ENCODE data around the gene OSTN.

OSTN gene

DNA sequence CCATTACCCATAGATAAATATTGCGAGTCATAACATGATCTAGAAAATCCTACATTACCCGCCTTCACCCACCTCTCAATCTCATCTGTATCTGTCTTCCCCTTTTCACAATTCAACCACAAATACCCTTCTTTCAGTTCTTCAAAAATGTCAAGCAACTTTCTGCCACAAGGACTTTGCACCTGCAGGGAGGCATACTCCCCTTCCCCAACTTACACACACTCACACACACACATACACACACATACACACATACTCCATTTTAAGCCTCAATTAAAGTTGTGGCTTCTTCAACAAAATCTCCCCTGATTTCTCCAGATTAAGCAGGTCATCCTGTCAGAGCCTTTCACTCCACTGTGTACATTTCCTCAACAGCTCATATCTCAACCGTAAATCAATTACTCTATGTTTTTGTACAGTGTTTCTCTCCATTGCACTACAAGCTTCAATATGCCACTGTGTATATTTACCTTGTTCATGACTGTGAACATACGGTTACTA, 97.0 kb downstream of the OSTN start:
- TF ChIP-seq, protein P1, sequence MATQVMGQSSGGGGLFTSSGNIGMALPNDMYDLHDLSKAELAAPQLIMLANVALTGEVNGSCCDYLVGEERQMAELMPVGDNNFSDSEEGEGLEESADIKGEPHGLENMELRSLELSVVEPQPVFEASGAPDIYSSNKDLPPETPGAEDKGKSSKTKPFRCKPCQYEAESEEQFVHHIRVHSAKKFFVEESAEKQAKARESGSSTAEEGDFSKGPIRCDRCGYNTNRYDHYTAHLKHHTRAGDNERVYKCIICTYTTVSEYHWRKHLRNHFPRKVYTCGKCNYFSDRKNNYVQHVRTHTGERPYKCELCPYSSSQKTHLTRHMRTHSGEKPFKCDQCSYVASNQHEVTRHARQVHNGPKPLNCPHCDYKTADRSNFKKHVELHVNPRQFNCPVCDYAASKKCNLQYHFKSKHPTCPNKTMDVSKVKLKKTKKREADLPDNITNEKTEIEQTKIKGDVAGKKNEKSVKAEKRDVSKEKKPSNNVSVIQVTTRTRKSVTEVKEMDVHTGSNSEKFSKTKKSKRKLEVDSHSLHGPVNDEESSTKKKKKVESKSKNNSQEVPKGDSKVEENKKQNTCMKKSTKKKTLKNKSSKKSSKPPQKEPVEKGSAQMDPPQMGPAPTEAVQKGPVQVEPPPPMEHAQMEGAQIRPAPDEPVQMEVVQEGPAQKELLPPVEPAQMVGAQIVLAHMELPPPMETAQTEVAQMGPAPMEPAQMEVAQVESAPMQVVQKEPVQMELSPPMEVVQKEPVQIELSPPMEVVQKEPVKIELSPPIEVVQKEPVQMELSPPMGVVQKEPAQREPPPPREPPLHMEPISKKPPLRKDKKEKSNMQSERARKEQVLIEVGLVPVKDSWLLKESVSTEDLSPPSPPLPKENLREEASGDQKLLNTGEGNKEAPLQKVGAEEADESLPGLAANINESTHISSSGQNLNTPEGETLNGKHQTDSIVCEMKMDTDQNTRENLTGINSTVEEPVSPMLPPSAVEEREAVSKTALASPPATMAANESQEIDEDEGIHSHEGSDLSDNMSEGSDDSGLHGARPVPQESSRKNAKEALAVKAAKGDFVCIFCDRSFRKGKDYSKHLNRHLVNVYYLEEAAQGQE (IDR thresholded peaks at IDR 0.05; ENCODE audit: low read depth) = no peak
- TF ChIP-seq EGR1 (IDR thresholded peaks at IDR 0.05) (no peak), CEBPB (IDR thresholded peaks at IDR 0.05) (no peak), FOXM1 (IDR thresholded peaks at IDR 0.05; ENCODE audit: borderline replicate concordance, low read depth) (no peak), CREB1 (IDR thresholded peaks at IDR 0.05; ENCODE audit: low read depth) (no peak), TAF1 (IDR thresholded peaks at IDR 0.05; ENCODE audit: low read depth) (no peak), RAD21 (IDR thresholded peaks at IDR 0.05; ENCODE audit: low read depth) (no peak), ZBTB7A (IDR thresholded peaks at IDR 0.05; ENCODE audit: low read depth) (no peak), EP300 (IDR thresholded peaks at IDR 0.05; ENCODE audit: borderline replicate concordance) (no peak), TCF12 (IDR thresholded peaks at IDR 0.05; ENCODE audit: low read depth) (no peak), TEAD4 (IDR thresholded peaks at IDR 0.05) (no peak), YY1 (IDR thresholded peaks at IDR 0.05; ENCODE audit: low read depth) (no peak), NFIC (IDR thresholded peaks at IDR 0.05) (no peak)
- TF ChIP-seq, protein P2, sequence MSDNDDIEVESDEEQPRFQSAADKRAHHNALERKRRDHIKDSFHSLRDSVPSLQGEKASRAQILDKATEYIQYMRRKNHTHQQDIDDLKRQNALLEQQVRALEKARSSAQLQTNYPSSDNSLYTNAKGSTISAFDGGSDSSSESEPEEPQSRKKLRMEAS (IDR thresholded peaks at IDR 0.05) = no peak
- TF ChIP-seq, protein P3, sequence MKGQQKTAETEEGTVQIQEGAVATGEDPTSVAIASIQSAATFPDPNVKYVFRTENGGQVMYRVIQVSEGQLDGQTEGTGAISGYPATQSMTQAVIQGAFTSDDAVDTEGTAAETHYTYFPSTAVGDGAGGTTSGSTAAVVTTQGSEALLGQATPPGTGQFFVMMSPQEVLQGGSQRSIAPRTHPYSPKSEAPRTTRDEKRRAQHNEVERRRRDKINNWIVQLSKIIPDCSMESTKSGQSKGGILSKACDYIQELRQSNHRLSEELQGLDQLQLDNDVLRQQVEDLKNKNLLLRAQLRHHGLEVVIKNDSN (IDR thresholded peaks at IDR 0.05) = no peak

DNA sequence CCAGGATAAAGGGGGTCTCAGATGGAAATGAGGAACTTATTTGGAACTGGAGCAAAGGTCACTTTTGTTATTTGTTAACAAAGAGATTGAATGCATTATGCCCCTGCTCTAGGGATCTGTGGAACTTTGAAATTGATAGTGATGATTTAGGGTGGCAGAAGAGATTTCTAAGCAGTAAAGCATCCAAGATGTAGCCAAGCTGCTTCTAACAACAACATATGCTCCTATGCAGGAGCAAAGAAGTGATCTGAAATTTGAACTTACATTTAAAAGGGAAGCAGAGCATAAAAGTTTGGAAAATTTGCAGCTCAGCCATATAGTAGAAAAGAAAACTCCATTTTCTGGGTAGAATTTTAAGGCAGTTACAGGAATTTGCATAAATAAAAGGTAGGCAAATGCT, 99.8 kb downstream of the OSTN start:
- TF ChIP-seq RAD21 (IDR thresholded peaks at IDR 0.05; ENCODE audit: low read depth) (no peak), NFIC (IDR thresholded peaks at IDR 0.05) (no peak), ZBTB7A (IDR thresholded peaks at IDR 0.05; ENCODE audit: low read depth) (no peak), CEBPB (IDR thresholded peaks at IDR 0.05) (no peak), EGR1 (IDR thresholded peaks at IDR 0.05) (no peak), TCF12 (IDR thresholded peaks at IDR 0.05; ENCODE audit: low read depth) (no peak), YY1 (IDR thresholded peaks at IDR 0.05; ENCODE audit: low read depth) (no peak), TAF1 (IDR thresholded peaks at IDR 0.05; ENCODE audit: low read depth) (no peak), CREB1 (IDR thresholded peaks at IDR 0.05; ENCODE audit: low read depth) (no peak), TEAD4 (IDR thresholded peaks at IDR 0.05) (no peak), FOXM1 (IDR thresholded peaks at IDR 0.05; ENCODE audit: borderline replicate concordance, low read depth) (no peak), EP300 (IDR thresholded peaks at IDR 0.05; ENCODE audit: borderline replicate concordance) (no peak)
- TF ChIP-seq, protein P2 (IDR thresholded peaks at IDR 0.05) = no peak
- TF ChIP-seq, protein P1 (IDR thresholded peaks at IDR 0.05; ENCODE audit: low read depth) = no peak
- TF ChIP-seq, protein P3 (IDR thresholded peaks at IDR 0.05) = no peak

DNA sequence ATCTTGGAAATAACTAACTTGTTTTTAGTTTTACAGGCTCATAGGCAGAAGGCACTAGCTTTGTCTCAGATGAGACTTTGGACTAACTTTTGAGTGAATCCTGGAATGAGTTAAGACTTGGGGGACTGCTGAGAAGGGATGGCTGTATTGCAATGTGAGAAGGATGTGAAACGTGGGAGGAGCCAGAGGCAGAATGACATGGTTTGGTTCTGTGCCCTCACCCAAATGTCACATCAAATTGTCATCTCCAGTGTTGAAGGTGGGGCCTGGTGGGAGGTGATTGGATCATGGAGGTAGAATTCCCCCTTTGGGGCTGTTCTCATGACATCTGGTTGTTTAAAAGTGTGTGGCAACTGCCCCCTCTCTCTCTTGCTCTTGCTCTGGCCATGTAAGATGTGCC, 101.4 kb downstream of the OSTN start:
- no peak for TF ChIP-seq EP300 (IDR thresholded peaks at IDR 0.05; ENCODE audit: borderline replicate concordance)
- TF ChIP-seq YY1 (IDR thresholded peaks at IDR 0.05; ENCODE audit: low read depth) = no peak

DNA sequence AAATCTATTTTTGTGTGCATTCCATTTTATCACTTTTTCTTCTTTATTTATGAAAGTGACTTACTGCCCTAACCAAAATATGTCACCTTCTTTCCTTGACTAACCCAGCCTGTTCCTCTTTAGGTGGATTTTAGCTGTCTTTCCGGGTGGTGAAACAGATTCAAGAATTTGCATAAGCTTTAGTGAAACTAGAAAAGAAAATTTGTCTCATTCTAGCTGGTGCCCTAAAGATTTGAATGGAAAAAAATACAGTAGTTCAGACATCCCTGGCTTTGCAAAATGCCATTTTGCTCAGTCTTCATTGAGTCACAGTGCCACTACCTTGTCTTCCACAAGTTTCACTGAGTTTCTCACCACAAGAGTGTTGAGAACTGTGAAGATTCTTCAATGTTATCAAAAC, 102.0 kb downstream of the OSTN start:
- TF ChIP-seq TAF1 (IDR thresholded peaks at IDR 0.05; ENCODE audit: low read depth) (no peak), TCF12 (IDR thresholded peaks at IDR 0.05; ENCODE audit: low read depth) (no peak), YY1 (IDR thresholded peaks at IDR 0.05; ENCODE audit: low read depth) (no peak), CEBPB (IDR thresholded peaks at IDR 0.05) (no peak), EP300 (IDR thresholded peaks at IDR 0.05; ENCODE audit: borderline replicate concordance) (no peak), TEAD4 (IDR thresholded peaks at IDR 0.05) (no peak), NFIC (IDR thresholded peaks at IDR 0.05) (no peak), RAD21 (IDR thresholded peaks at IDR 0.05; ENCODE audit: low read depth) (no peak), FOXM1 (IDR thresholded peaks at IDR 0.05; ENCODE audit: borderline replicate concordance, low read depth) (no peak), EGR1 (IDR thresholded peaks at IDR 0.05) (no peak), CREB1 (IDR thresholded peaks at IDR 0.05; ENCODE audit: low read depth) (no peak), ZBTB7A (IDR thresholded peaks at IDR 0.05; ENCODE audit: low read depth) (no peak)
- TF ChIP-seq, protein P3 (IDR thresholded peaks at IDR 0.05) = no peak
- TF ChIP-seq, protein P1 (IDR thresholded peaks at IDR 0.05; ENCODE audit: low read depth) = no peak
- TF ChIP-seq, protein P2 (IDR thresholded peaks at IDR 0.05) = no peak

Measured in Ishikawa (cell line).